Natural killer cell (primary cell): Measurements from ENCODE around the gene ATP8A1. TPM values are rescaled to one million over a fixed set of nuclear protein-coding genes. Genes with fewer than 3 reads are reported as not detected.
A peak's percentile ranks its signal among the peaks of the same experiment; 100 is the strongest.

ENCODE experiments used
- ATAC-seq, 3 donors: fragments of 150-1000 bp in 2 of 3; fragments of 200-7000 bp in 1 of 3; cut with Tn5 transposase; 1 replicate in 1 of 3; 2 replicates in 2 of 3; pipeline ENCODE4 v1.10.0; 2021; ENCODE audit warnings: mild to moderate bottlenecking in 2 of 3, moderate library complexity in 2 of 3
- DNase-seq, 2 donors: peaks; one replicate each; pipeline versions ENCODE4 v3.0.0 to v3.0.0-alpha.2; 2013 to 2021; ENCODE audit warnings: mixed read lengths in 1 of 2
- H3K27ac ChIP-seq: one replicate; pipeline ENCODE4 v1.5.1; 2013; ENCODE audit warnings: mild to moderate bottlenecking, low read length
- H3K27me3 ChIP-seq: one replicate; pipeline ENCODE4 v1.6.1; 2013; ENCODE audit warnings: low read length; ENCODE audit not compliant: control insufficient read depth, insufficient read depth
- H3K36me3 ChIP-seq: one replicate; pipeline ENCODE4 v1.6.1; 2013; ENCODE audit warnings: low read length; ENCODE audit not compliant: control insufficient read depth, insufficient read depth
- H3K4me1 ChIP-seq: one replicate; pipeline ENCODE4 v1.6.1; 2013; ENCODE audit warnings: low read length; ENCODE audit not compliant: control insufficient read depth, insufficient read depth
- H3K4me3 ChIP-seq: one replicate; pipeline ENCODE4 v1.5.1; 2013; ENCODE audit warnings: low read length
- H3K9me3 ChIP-seq: one replicate; pipeline ENCODE4 v1.6.1; 2013; ENCODE audit warnings: low read length; ENCODE audit not compliant: control insufficient read depth, insufficient read depth
- H3K27ac Mint-ChIP-seq, 2 donors: one replicate each; pipeline ENCODE4 v1.8.0; 2022; ENCODE audit warnings: mild to moderate bottlenecking in 2 of 2, mixed read lengths in 2 of 2, moderate library complexity in 1 of 2
- H3K27me3 Mint-ChIP-seq, 2 donors: one replicate each; pipeline ENCODE4 v1.8.0; 2022; ENCODE audit warnings: low read depth in 2 of 2, mixed read lengths in 2 of 2
- H3K36me3 Mint-ChIP-seq: one replicate; pipeline ENCODE4 v1.8.0; 2022; ENCODE audit warnings: mixed read lengths
- H3K4me1 Mint-ChIP-seq, 2 donors: one replicate each; pipeline ENCODE4 v1.8.0; 2022; ENCODE audit warnings: mixed read lengths in 2 of 2
- H3K4me3 Mint-ChIP-seq: one replicate; pipeline ENCODE4 v1.8.0; 2022; ENCODE audit warnings: mild to moderate bottlenecking, moderate library complexity, mixed read lengths
- H3K9me3 Mint-ChIP-seq, 2 donors: one replicate each; pipeline ENCODE4 v1.8.0; 2022; ENCODE audit warnings: mixed read lengths in 2 of 2
- WGBS: methylation state at CpG from one replicate; pipeline ENCODE4 v1.1.7; 2013; ENCODE audit warnings: missing lambda C conversion rate; ENCODE audit not compliant: insufficient coverage; 5-methylcytosine and 5-hydroxymethylcytosine counted together
- intact Hi-C: fragments of 100-400 bp; cut with micrococcal nuclease; formaldehyde crosslinking; loops from one replicate; pipeline ENCODE4 v1.14.2; 2022
- total RNA-seq, 4 donors: library from RNA; stranded (reverse); fragments of 120-200 nt in 1 of 4; gene quantifications; one replicate each; pipeline versions ENCODE4 v1.2.3 to v1.2.4, GENCODE V29; 2013 to 2022
- TF ChIP-seq, protein P1 (sequence below): fragments of 200-600 bp; IDR thresholded peaks from one replicate; pipeline ENCODE4 v1.8.0; 2022; ENCODE audit warnings: antibody characterized with exemption

ATP8A1 gene
- total RNA-seq, 3 donors from 2014 or later (not counting 1 experiment from before 2014, with no cell fraction given) = 84.8 to 156 (median 147) TPM

DNA sequence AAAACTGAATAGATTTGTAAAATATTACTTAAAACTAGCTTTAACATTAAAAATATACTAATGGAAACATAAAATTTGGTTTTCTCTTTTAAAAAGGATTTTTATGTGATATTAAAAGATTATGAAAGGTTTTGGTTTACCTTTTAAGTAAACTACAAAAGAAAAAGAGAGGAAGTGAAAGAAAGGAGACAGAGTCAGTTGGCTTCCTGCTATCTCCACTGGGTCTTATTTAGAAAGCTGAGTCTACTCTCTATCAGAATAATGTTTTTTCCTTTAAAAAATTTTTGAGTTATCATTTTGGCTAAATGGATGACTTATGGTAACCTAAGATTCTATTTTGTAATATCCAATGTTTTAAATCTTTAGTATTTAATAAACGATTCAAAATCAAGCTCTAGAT, 21.6 kb upstream of the ATP8A1 start:
- DNase-seq (no peak), ATAC-seq (no peak)

DNA sequence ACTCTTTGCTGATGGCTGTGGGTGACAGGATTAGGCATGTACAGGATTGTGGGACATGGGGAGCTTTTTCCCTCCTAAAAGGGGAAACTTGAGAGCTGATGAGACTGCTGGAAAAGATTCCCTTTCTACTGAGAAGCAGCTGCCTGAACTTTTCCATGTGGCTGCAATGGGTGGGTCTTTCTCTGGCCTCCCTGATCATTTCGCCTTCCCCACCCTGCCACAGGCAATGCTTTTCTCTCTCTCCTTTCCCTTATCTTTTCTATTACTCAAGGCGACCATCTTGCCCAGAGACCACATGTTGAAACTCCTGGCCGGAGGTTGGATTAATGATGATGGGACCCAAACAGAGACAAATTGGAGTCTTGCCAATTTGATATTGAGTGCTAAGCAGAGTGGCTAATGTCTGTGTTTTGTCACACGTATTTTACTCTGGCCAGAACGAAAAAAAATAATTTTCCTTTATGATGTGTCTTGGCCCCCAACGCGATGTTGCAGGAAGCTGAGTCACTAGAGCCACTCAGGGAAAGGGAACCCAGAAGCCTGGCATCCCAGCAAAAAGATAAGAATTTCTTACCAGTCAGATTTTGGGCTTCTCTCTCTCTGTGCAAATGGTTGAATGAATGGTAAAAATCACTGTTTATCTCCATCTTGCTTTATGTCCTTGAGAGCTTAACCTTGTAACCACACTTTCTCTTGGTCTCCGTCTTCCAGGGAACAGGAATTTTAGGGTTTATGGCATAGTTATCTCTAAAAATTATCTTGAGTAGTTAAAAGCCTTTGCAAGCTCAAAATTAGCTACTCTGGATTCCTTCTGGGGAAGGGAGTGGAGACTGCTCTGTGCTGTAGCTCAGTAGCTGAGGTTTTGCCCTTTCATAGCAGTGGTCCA, 19.4 kb upstream of the ATP8A1 start:
- H3K4me1 ChIP-seq = peaks cover 8% of the 10 kb centered on the region
- H3K9me3 Mint-ChIP-seq = peaks cover 0 to 1% of the 10 kb centered on the region in 2 donors
- H3K36me3 Mint-ChIP-seq = no peaks in the 10 kb centered on the region
- TF ChIP-seq, protein P1, sequence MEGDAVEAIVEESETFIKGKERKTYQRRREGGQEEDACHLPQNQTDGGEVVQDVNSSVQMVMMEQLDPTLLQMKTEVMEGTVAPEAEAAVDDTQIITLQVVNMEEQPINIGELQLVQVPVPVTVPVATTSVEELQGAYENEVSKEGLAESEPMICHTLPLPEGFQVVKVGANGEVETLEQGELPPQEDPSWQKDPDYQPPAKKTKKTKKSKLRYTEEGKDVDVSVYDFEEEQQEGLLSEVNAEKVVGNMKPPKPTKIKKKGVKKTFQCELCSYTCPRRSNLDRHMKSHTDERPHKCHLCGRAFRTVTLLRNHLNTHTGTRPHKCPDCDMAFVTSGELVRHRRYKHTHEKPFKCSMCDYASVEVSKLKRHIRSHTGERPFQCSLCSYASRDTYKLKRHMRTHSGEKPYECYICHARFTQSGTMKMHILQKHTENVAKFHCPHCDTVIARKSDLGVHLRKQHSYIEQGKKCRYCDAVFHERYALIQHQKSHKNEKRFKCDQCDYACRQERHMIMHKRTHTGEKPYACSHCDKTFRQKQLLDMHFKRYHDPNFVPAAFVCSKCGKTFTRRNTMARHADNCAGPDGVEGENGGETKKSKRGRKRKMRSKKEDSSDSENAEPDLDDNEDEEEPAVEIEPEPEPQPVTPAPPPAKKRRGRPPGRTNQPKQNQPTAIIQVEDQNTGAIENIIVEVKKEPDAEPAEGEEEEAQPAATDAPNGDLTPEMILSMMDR = no peak
- H3K27ac ChIP-seq = no peak overlapping the region
- 76% methylated on average over 8 of the region's 8 CpGs for WGBS
- peaks cover 20 to 27% of the 10 kb centered on the region in 2 donors for H3K4me1 Mint-ChIP-seq
- no peaks in the 10 kb centered on the region for H3K27me3 Mint-ChIP-seq
- no peaks in the 10 kb centered on the region for H3K27me3 ChIP-seq
- intact Hi-C loops = no loop called here
- DNase-seq = peak in 1 of 2 donors; percentile 16
- H3K4me3 Mint-ChIP-seq = no peak overlapping the region
- no peak for ATAC-seq
- no peaks in the 10 kb centered on the region for H3K9me3 ChIP-seq
- peak overlapping the region in 1 of 2 donors; percentile 48 for H3K27ac Mint-ChIP-seq
- H3K4me3 ChIP-seq = no peak overlapping the region
- no peaks in the 10 kb centered on the region for H3K36me3 ChIP-seq

More for the DNA sequence above, 21.6 kb upstream of the ATP8A1 start:
- TF ChIP-seq, protein P1 = no peak
- no CpG with 5 or more reads among the region's 1 CpG for WGBS
- no peak overlapping the region for H3K27ac Mint-ChIP-seq
- no peaks in the 10 kb centered on the region for H3K27me3 ChIP-seq
- no peaks in the 10 kb centered on the region for H3K27me3 Mint-ChIP-seq
- no peaks in the 10 kb centered on the region for H3K9me3 ChIP-seq
- H3K36me3 Mint-ChIP-seq = no peaks in the 10 kb centered on the region
- H3K4me3 ChIP-seq = no peak overlapping the region
- no peaks in the 10 kb centered on the region for H3K9me3 Mint-ChIP-seq
- H3K4me1 ChIP-seq = no peaks in the 10 kb centered on the region
- H3K27ac ChIP-seq = no peak overlapping the region
- H3K4me1 Mint-ChIP-seq = peaks cover 0 to 7% of the 10 kb centered on the region in 2 donors
- H3K4me3 Mint-ChIP-seq = no peak overlapping the region
- intact Hi-C loops = no loop called here
- H3K36me3 ChIP-seq = no peaks in the 10 kb centered on the region

DNA sequence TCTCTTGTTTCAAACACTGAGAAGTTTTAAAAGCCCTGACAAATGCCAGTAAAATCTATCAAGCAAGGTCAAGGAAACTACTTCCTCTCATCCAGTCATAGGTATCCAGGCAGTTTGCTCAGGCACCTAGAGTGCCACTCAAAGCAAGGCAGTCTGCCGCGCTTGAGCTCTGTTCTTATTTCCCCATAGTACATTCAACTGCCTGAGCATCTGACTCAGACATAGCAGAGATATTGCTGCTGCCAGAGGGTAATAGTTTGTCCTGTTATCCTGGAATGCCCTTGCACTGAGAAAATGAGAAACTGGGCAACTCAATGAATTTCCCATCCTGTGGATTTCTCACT, 16.1 kb upstream of the ATP8A1 start:
- DNase-seq (peak in 1 of 2 donors; percentile 48), ATAC-seq (no peak)
- Histone ChIP-seq H3K27ac (peak overlapping the region; percentile 74), H3K27me3 (no peaks in the 10 kb centered on the region), H3K4me3 (no peak overlapping the region), H3K4me1 (peaks cover 12% of the 10 kb centered on the region), H3K36me3 (no peaks in the 10 kb centered on the region), H3K9me3 (no peaks in the 10 kb centered on the region)
- Mint-ChIP-seq H3K4me1 (peaks cover 37 to 43% of the 10 kb centered on the region in 2 donors), H3K9me3 (peaks cover 0 to 2% of the 10 kb centered on the region in 2 donors), H3K27ac (peak overlapping the region; percentile 85 to 94), H3K27me3 (no peaks in the 10 kb centered on the region), H3K4me3 (peak overlapping the region; percentile 79), H3K36me3 (no peaks in the 10 kb centered on the region)
- TF ChIP-seq, protein P1 = no peak
- 90% methylated on average over 2 of the region's 2 CpGs for WGBS
- intact Hi-C loops = loop anchor here (5.0 kb wide), 1 partner anchor 46 kb away; no protein-coding TSS in a partner anchor
